Right atrium auricular region (tissue), 2 donors: ENCODE data around the gene ASCL4. TPM values are rescaled to one million over a fixed set of nuclear protein-coding genes. Genes with fewer than 3 reads are reported as not detected.
A peak's percentile ranks its signal among the peaks of the same experiment; 100 is the strongest.

Experiments
- DNase-seq: peaks from one replicate; pipeline ENCODE4 v3.0.0-alpha.2; 2019; ENCODE audit warnings: low spot score
- H3K27ac ChIP-seq, 2 donors: fragments of 200-600 bp; sonication (generic); 1 replicate in 1 of 2; 2 replicates in 1 of 2; pipeline ENCODE4 v1.5.1; 2016 to 2019
- H3K27me3 ChIP-seq, 2 donors: fragments of 200-600 bp; sonication (generic); one replicate each; pipeline versions ENCODE4 v1.5.1 to v1.6.0; 2017 to 2019
- H3K36me3 ChIP-seq: fragments of 200-600 bp; sonication (generic); one replicate; pipeline ENCODE4 v1.5.1; 2016
- H3K4me1 ChIP-seq, 2 donors: fragments of 200-600 bp; sonication (generic); one replicate each; pipeline versions ENCODE4 v1.5.1 to v1.6.0; 2017 to 2019
- H3K4me3 ChIP-seq, 2 donors: fragments of 200-600 bp; sonication (generic); 1 replicate in 1 of 2; 2 replicates in 1 of 2; pipeline ENCODE4 v1.5.1; 2017 to 2019; ENCODE audit warnings: mild to moderate bottlenecking in 1 of 2, moderate library complexity in 1 of 2
- H3K9me3 ChIP-seq, 2 donors: fragments of 200-600 bp; sonication (generic); one replicate each; pipeline ENCODE4 v1.5.1; 2019
- total RNA-seq, 2 donors: library from RNA; depleted of rRNA; stranded (reverse); fragments of >200 nt; gene quantifications; one replicate each; pipeline ENCODE4 v1.1.0, GENCODE V29; 2016
- TF ChIP-seq, protein P1 (sequence below), 2 donors: fragments of 200-600 bp; sonication (generic); IDR thresholded peaks; one replicate each; pipeline ENCODE4 v1.5.1; 2019; ENCODE audit warnings: antibody characterized with exemption in 2 of 2

ASCL4 gene
- total RNA-seq, 2 donors from 2014 or later, result not detected

DNA sequence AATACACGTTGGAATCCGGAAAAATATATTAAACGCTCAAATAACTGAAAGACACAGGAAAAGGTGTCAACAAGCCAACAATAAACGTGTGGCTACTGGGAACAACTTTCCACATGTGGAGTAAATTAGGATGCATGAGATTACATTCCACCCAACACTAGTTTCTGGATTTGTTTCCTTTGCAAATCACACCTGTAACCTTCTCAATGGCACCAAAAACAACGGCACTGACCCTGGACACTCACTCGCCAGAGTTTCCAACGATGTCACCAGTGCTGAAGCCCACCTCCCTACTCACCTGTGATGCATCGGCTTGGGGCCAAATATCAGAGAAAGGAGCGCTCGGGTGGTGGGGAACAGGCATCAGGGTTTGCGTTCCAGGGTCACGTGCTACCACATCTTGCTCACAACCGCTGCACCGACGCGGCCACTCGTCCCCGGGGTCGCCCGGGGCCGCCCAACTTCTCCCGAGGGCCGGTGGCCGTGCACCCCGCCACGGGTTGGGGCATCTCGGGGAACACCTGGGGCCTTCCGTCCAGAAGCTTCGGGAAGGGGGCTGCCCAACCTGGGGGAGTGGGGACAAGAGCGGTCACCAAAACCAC is 14.2 kb upstream of the ASCL4 start:
- peak overlapping the region; percentile 89 to 91 for H3K4me3 ChIP-seq
- no peaks in the 10 kb centered on the region for H3K27me3 ChIP-seq
- H3K4me1 ChIP-seq, result peaks cover 3 to 24% of the 10 kb centered on the region in 2 donors
- no peak for DNase-seq
- H3K9me3 ChIP-seq, result no peaks in the 10 kb centered on the region
- H3K36me3 ChIP-seq, result peaks cover 15% of the 10 kb centered on the region
- TF ChIP-seq, protein P1, sequence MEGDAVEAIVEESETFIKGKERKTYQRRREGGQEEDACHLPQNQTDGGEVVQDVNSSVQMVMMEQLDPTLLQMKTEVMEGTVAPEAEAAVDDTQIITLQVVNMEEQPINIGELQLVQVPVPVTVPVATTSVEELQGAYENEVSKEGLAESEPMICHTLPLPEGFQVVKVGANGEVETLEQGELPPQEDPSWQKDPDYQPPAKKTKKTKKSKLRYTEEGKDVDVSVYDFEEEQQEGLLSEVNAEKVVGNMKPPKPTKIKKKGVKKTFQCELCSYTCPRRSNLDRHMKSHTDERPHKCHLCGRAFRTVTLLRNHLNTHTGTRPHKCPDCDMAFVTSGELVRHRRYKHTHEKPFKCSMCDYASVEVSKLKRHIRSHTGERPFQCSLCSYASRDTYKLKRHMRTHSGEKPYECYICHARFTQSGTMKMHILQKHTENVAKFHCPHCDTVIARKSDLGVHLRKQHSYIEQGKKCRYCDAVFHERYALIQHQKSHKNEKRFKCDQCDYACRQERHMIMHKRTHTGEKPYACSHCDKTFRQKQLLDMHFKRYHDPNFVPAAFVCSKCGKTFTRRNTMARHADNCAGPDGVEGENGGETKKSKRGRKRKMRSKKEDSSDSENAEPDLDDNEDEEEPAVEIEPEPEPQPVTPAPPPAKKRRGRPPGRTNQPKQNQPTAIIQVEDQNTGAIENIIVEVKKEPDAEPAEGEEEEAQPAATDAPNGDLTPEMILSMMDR (IDR thresholded peaks at IDR 0.05), result no peak
- H3K27ac ChIP-seq, result peak overlapping the region; percentile 59 to 75

GRCh38 chr12:107760809-107761501 is 13.5 kb upstream of the ASCL4 start, which contains the start of gene PRDM4:
Gene PRDM4, minus strand, starts transcription at chr12:107761137. Its CDS starts 622 bp downstream, at chr12:107760515.
- TF ChIP-seq, protein P1 (IDR thresholded peaks at IDR 0.05), result peak in 1 of 2 donors; percentile 70
- peak; percentile 93 for DNase-seq
- Histone ChIP-seq H3K27ac (peak within 1 kb of the TSS; percentile 59 to 75), H3K36me3 (peaks cover 9% of the 10 kb centered on the region), H3K27me3 (no peaks in the 10 kb centered on the region), H3K4me3 (peak within 1 kb of the TSS; percentile 89 to 91), H3K4me1 (peaks cover 3 to 24% of the 10 kb centered on the region in 2 donors), H3K9me3 (no peaks in the 10 kb centered on the region)

DNA sequence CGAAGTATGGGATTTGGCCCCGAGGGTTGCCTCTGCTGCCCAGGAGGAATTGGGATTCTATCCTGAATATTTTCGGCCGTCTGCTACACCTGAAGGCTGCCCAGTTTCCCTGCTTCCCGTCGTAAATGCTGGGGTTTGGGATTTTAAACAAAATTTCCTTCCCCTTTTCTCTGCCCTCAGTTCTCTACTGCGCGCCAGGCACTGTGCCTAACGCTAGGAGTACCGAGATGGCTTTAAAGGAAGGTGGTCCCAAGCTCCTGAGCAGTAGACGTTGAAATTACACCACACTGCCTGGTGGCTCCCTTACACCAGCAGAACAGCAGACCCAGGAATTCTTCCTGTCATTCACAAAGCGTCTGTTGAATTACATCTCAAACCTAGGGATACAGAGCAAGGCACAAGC is 13.0 kb upstream of the ASCL4 start:
- DNase-seq, result no peak
- Histone ChIP-seq H3K9me3 (no peaks in the 10 kb centered on the region), H3K27me3 (no peaks in the 10 kb centered on the region), H3K36me3 (peaks cover 3% of the 10 kb centered on the region), H3K27ac (peak overlapping the region; percentile 51 to 57), H3K4me1 (peaks cover 3 to 24% of the 10 kb centered on the region in 2 donors), H3K4me3 (peak overlapping the region; percentile 89 to 91)
- TF ChIP-seq, protein P1 (IDR thresholded peaks at IDR 0.05), result no peak

- no peak overlapping the region for H3K27ac ChIP-seq
- TF ChIP-seq, protein P1 (IDR thresholded peaks at IDR 0.05), result no peak
- H3K4me1 ChIP-seq, result peaks cover 3 to 24% of the 10 kb centered on the region in 2 donors
- H3K36me3 ChIP-seq, result no peaks in the 10 kb centered on the region
- no peak for DNase-seq
- no peaks in the 10 kb centered on the region for H3K9me3 ChIP-seq
- H3K27me3 ChIP-seq, result no peaks in the 10 kb centered on the region
- no peak overlapping the region for H3K4me3 ChIP-seq
Observed at GRCh38 chr12:107762874-107763273, 11.6 kb upstream of the ASCL4 start.

- Histone ChIP-seq H3K27ac (no peak overlapping the region), H3K36me3 (no peaks in the 10 kb centered on the region), H3K4me3 (no peak overlapping the region), H3K4me1 (peaks cover 3 to 13% of the 10 kb centered on the region in 2 donors), H3K27me3 (no peaks in the 10 kb centered on the region), H3K9me3 (no peaks in the 10 kb centered on the region)
- TF ChIP-seq, protein P1 (IDR thresholded peaks at IDR 0.05), result no peak
- DNase-seq, result no peak
Observed at GRCh38 chr12:107764626-107765025, 9.9 kb upstream of the ASCL4 start.
